Lung (tissue), 12 donors: ENCODE results near the gene GATAD1. TPM values are rescaled to one million over a fixed set of nuclear protein-coding genes. Genes with fewer than 3 reads are reported as not detected.
A peak's percentile ranks its signal among the peaks of the same experiment; 100 is the strongest.
"Not testable (repeated sequence)": the region's sequence is repeated elsewhere in the genome, so short reads cannot be mapped to it uniquely, and the experiment has no call there.

Source experiments
- ATAC-seq: fragments of 200-7000 bp; cut with Tn5 transposase; one replicate; pipeline ENCODE4 v1.9.1; 2020; ENCODE audit warnings: moderate number of reproducible peaks; ENCODE audit not compliant: insufficient read depth, low FRiP score
- DNase-seq, 3 donors: peaks; one replicate each; pipeline ENCODE4 v3.0.0-alpha.2; 2013 to 2017
- H3K27ac ChIP-seq, 2 donors: one replicate each; pipeline ENCODE4 v1.5.1; 2013; ENCODE audit warnings: mild to moderate bottlenecking in 2 of 2, moderate library complexity in 2 of 2, control low read depth in 1 of 2, inconsistent platforms in 1 of 2, low read depth in 1 of 2, low read length in 1 of 2
- H3K27me3 ChIP-seq, 3 donors: one replicate each; pipeline ENCODE4 v1.5.1; 2013; ENCODE audit warnings: low read length in 2 of 3; ENCODE audit not compliant: control insufficient read depth in 3 of 3, insufficient read depth in 3 of 3
- H3K36me3 ChIP-seq, 4 donors: one replicate each; pipeline ENCODE4 v1.5.1; 2013; ENCODE audit warnings: low read length in 4 of 4, mild to moderate bottlenecking in 1 of 4, moderate library complexity in 1 of 4; ENCODE audit not compliant: control insufficient read depth in 4 of 4, insufficient read depth in 4 of 4
- H3K4me1 ChIP-seq, 5 donors: one replicate each; pipeline ENCODE4 v1.5.1; 2013; ENCODE audit warnings: low read length in 5 of 5, mild to moderate bottlenecking in 2 of 5, moderate library complexity in 1 of 5; ENCODE audit not compliant: control insufficient read depth in 5 of 5, insufficient read depth in 5 of 5
- H3K4me3 ChIP-seq: one replicate; pipeline ENCODE4 v1.5.1; 2013; ENCODE audit warnings: mild to moderate bottlenecking, control low read depth, moderate library complexity
- H3K9ac ChIP-seq, 2 donors: one replicate each; pipeline ENCODE4 v1.5.1; 2013; ENCODE audit warnings: low read length in 2 of 2, control low read depth in 1 of 2; ENCODE audit not compliant: insufficient read depth in 1 of 2
- H3K9me3 ChIP-seq, 4 donors: one replicate each; pipeline ENCODE4 v1.5.1; 2013; ENCODE audit warnings: low read length in 3 of 4, mild to moderate bottlenecking in 1 of 4, moderate library complexity in 1 of 4; ENCODE audit not compliant: control insufficient read depth in 4 of 4, insufficient read depth in 3 of 4
- CTCF ChIP-seq: IDR thresholded peaks from 2 replicates; pipeline ENCODE4 v1.5.1; 2012; ENCODE audit warnings: mild to moderate bottlenecking; ENCODE audit errors: control extremely low read depth, extremely low read depth
- WGBS, 2 donors: extraction: QIAGEN DNeasy Blood & Tissue Kit; methylation state at CpG; one replicate each; pipeline ENCODE4 v1.1.7; 2013; 5-methylcytosine and 5-hydroxymethylcytosine counted together
- polyA plus RNA-seq, 2 donors: library from polyadenylated mRNA; stranded (reverse); fragments of 200-250 nt; gene quantifications; one replicate each; pipeline ENCODE4 v1.2.1, GENCODE V29; 2013
- total RNA-seq, 2 donors: library from RNA; depleted of rRNA in 1 of 2; stranded (reverse); fragments of >200 nt in 1 of 2; gene quantifications; one replicate each; pipeline ENCODE4 v1.2.1, GENCODE V29; 2014 to 2021
- donor health status: control.
- donor health status: control.
- donor health status: Bipolar disorder and iron deficiency.
- donor health status: healthy.
- donor health status: DM: yes; HTN: yes; CAD: no.

GATAD1 gene
- total and polyA plus RNA-seq, 4 donors: 15.9 to 80.3 (median 28.1) TPM

GRCh38 chr7:92436612-92437445 lies 10.5 kb upstream of the GATAD1 start:
- DNase-seq (no peak), ATAC-seq (no peak)
- no peak for TF ChIP-seq CTCF
- H3K9me3 ChIP-seq: no peaks in the 10 kb centered on the region
- H3K4me1 ChIP-seq: peaks cover 0 to 2% (median 0%) of the 10 kb centered on the region in 5 donors
- no peak overlapping the region for H3K27ac ChIP-seq
- 64 to 82% methylated on average over 7 of the region's 7 CpGs for WGBS, 2 donors
- no peak overlapping the region for H3K4me3 ChIP-seq
- H3K27me3 ChIP-seq: no peaks in the 10 kb centered on the region
- no peak overlapping the region for H3K9ac ChIP-seq
- H3K36me3 ChIP-seq: no peaks in the 10 kb centered on the region

- H3K27me3 ChIP-seq: no peaks in the 10 kb centered on the region
- TF ChIP-seq CTCF: no peak
- no peaks in the 10 kb centered on the region for H3K9me3 ChIP-seq
- H3K4me1 ChIP-seq: peaks cover 0 to 2% (median 0%) of the 10 kb centered on the region in 5 donors
- ATAC-seq: no peak
- no peak overlapping the region for H3K27ac ChIP-seq
- DNase-seq: no peak
- H3K36me3 ChIP-seq: no peaks in the 10 kb centered on the region
- no peak overlapping the region for H3K4me3 ChIP-seq
- 80 to 85% methylated on average over 6 of the region's 6 CpGs for WGBS, 2 donors
- H3K9ac ChIP-seq: no peak overlapping the region
Observed at GRCh38 chr7:92437956-92438491, 9.3 kb upstream of the GATAD1 start.

- WGBS, 2 donors: 75 to 84% methylated on average over 2 of the region's 2 CpGs
- H3K9ac ChIP-seq, DNase-seq, H3K27me3 ChIP-seq, ATAC-seq, H3K4me1 ChIP-seq, H3K9me3 ChIP-seq, H3K27ac ChIP-seq, H3K36me3 ChIP-seq, H3K4me3 ChIP-seq: not testable (repeated sequence)
Observed at GRCh38 chr7:92442720-92443119, 4.6 kb upstream of the GATAD1 start.

- WGBS, 2 donors: 56 to 57% methylated on average over 21 of the region's 21 CpGs
Observed at GRCh38 chr7:92446869-92447344, 375 bp upstream of the GATAD1 start.

More at GRCh38 chr7:92446869-92447344, 375 bp upstream of the GATAD1 start:
- Histone ChIP-seq H3K4me3 (no peak overlapping the region), H3K27me3 (no peaks in the 10 kb centered on the region), H3K9ac (no peak overlapping the region), H3K36me3 (peaks cover under 1 to 20% (median 11%) of the 10 kb centered on the region in 4 donors), H3K9me3 (no peaks in the 10 kb centered on the region), H3K4me1 (peaks cover 0 to 10% (median 0%) of the 10 kb centered on the region in 5 donors), H3K27ac (peak overlapping the region in 1 of 2 donors; percentile 99)
- ATAC-seq (no peak), DNase-seq (no peak)
- TF ChIP-seq CTCF: no peak
